Measurements from ENCODE around the gene CHRNB1. TPM values are rescaled to one million over a fixed set of nuclear protein-coding genes. Genes with fewer than 3 reads are reported as not detected.

The CHRNB1 gene
- total and polyA plus RNA-seq, 10 of the 15 experiments (the other 5 are each of a cell fraction or from before 2014, with no cell fraction given) = 5.8 to 14.8 (median 11.3) TPM

GRCh38 chr17:7426896-7427489 lies 17.9 kb upstream of the CHRNB1 start:
- Histone ChIP-seq H3K4me1 (ENCODE audit: control insufficient read depth, insufficient read depth, low read length) (no peaks in the 10 kb centered on the region), H3K4me3 (no peak overlapping the region), H2AFZ (ENCODE audit: control insufficient read depth, low read depth, low read length) (no peak overlapping the region), H3K27me3 (replicated peaks in 1 of 2; ENCODE audit: control insufficient read depth in 2 of 2, insufficient read depth in 2 of 2, low read length in 1 of 2) (no peaks in the 10 kb centered on the region; a peak in 1 of 4 replicates), H3K9me3 (replicated peaks; ENCODE audit: control insufficient read depth, insufficient read depth, low read length) (no peaks in the 10 kb centered on the region), H4K20me1 (ENCODE audit: control insufficient read depth, insufficient read depth) (no peaks in the 10 kb centered on the region), H3K9ac (ENCODE audit: control insufficient read depth, insufficient read depth, low read length) (no peak overlapping the region), H3K27ac (ENCODE audit: control insufficient read depth, insufficient read depth) (no peak overlapping the region), H3K79me2 (ENCODE audit: control insufficient read depth, insufficient read depth, low read length) (no peaks in the 10 kb centered on the region), H3K36me3 (ENCODE audit: control insufficient read depth in 2 of 2, insufficient read depth in 2 of 2, low read length in 1 of 2) (no peaks in the 10 kb centered on the region), H3K4me2 (ENCODE audit: control insufficient read depth, insufficient read depth) (no peak overlapping the region)
- CTCF ChIA-PET = interaction anchor here (0.8 kb wide), 1 partner anchor 70 kb away, joined by 3 read pairs; no protein-coding TSS in a partner anchor
- POLR2A ChIA-PET = no interaction called here
- BruUV-seq (replicated peaks) = no TSS peak
- WGBS (ENCODE audit: insufficient coverage, insufficient replicate concordance, low lambda C conversion rate, missing lambda C conversion rate) = 62% methylated on average over 29 of the region's 29 CpGs
- SMC1A ChIA-PET (ENCODE audit: uncharacterized antibody, unreplicated experiment) = no interaction called here
- RAD21 ChIA-PET (ENCODE audit: unreplicated experiment) = no interaction called here
- in situ Hi-C loops (cut with MboI) (no loop called here), intact Hi-C loops (cut with micrococcal nuclease; ENCODE audit: unreplicated experiment) (no loop called here)
- no peak for TF ChIP-seq RUNX3 (IDR thresholded peaks at IDR 0.05; ENCODE audit: low read length)
- ATAC-seq = no peak
- DNase-seq (ENCODE audit: low read depth, low spot score) = no peak
- no peak for FAIRE-seq

- ChIA-PET RAD21 (ENCODE audit: unreplicated experiment) (no interaction called here), SMC1A (ENCODE audit: uncharacterized antibody, unreplicated experiment) (no interaction called here), POLR2A (no interaction called here), CTCF (interaction anchor here (0.7 kb wide), 1 partner anchor 513 kb away, joined by 4 read pairs; no protein-coding TSS in a partner anchor)
- Histone ChIP-seq H3K27me3 (replicated peaks in 1 of 2; ENCODE audit: control insufficient read depth in 2 of 2, insufficient read depth in 2 of 2, low read length in 1 of 2) (no peaks in the 10 kb centered on the region; a peak in 1 of 4 replicates), H3K79me2 (ENCODE audit: control insufficient read depth, insufficient read depth, low read length) (no peaks in the 10 kb centered on the region), H3K9ac (ENCODE audit: control insufficient read depth, insufficient read depth, low read length) (no peak overlapping the region), H3K36me3 (ENCODE audit: control insufficient read depth in 2 of 2, insufficient read depth in 2 of 2, low read length in 1 of 2) (no peaks in the 10 kb centered on the region), H3K27ac (ENCODE audit: control insufficient read depth, insufficient read depth) (no peak overlapping the region), H3K4me1 (ENCODE audit: control insufficient read depth, insufficient read depth, low read length) (no peaks in the 10 kb centered on the region), H3K4me2 (ENCODE audit: control insufficient read depth, insufficient read depth) (no peak overlapping the region), H2AFZ (ENCODE audit: control insufficient read depth, low read depth, low read length) (no peak overlapping the region), H3K9me3 (replicated peaks; ENCODE audit: control insufficient read depth, insufficient read depth, low read length) (no peaks in the 10 kb centered on the region), H3K4me3 (no peak overlapping the region), H4K20me1 (ENCODE audit: control insufficient read depth, insufficient read depth) (no peaks in the 10 kb centered on the region)
- 52% methylated on average over 7 of the region's 7 CpGs for WGBS (ENCODE audit: insufficient coverage, insufficient replicate concordance, low lambda C conversion rate, missing lambda C conversion rate)
- ATAC-seq (no peak), DNase-seq (ENCODE audit: low read depth, low spot score) (no peak), FAIRE-seq (no peak)
- in situ Hi-C loops (cut with MboI) = no loop called here
- no TSS peak for BruUV-seq (replicated peaks)
- intact Hi-C loops (cut with micrococcal nuclease; ENCODE audit: unreplicated experiment) = no loop called here
- TF ChIP-seq NR2C2 (IDR thresholded peaks at IDR 0.05; ENCODE audit: borderline replicate concordance, control insufficient read depth, insufficient read length, low read depth) = no peak
- no peak for TF ChIP-seq ESRRA (IDR thresholded peaks at IDR 0.05; ENCODE audit: low read length)
- TF ChIP-seq SKIL (IDR thresholded peaks at IDR 0.05; ENCODE audit: low read depth, poor library complexity, severe bottlenecking) = no peak
- TF ChIP-seq ATF3 (IDR thresholded peaks at IDR 0.05; ENCODE audit: borderline replicate concordance, extremely low read depth, low read depth, low read length) = no peak
- TF ChIP-seq PKNOX1 (IDR thresholded peaks at IDR 0.05) = no peak
- no peak for TF ChIP-seq POLR2AphosphoS2 (IDR thresholded peaks at IDR 0.05; ENCODE audit: low read depth, low read length)
- no peak for TF ChIP-seq ZBTB33 (IDR thresholded peaks at IDR 0.05)
- TF ChIP-seq MAX (IDR thresholded peaks at IDR 0.05; ENCODE audit: low read depth, low read length) = no peak
These were observed 17.3 kb upstream of the CHRNB1 start for GRCh38 chr17:7427549-7427948.

Measured in GM12878 (cell line).